WTC11 (cell line): Measurements from ENCODE around the gene MLXIP. TPM values are rescaled to one million over a fixed set of nuclear protein-coding genes. Genes with fewer than 3 reads are reported as not detected.

Source experiments
- ATAC-seq: fragments of 200-7000 bp; cut with Tn5 transposase; 2 replicates; pipeline ENCODE4 v1.10.0; 2021; ENCODE audit warnings: mild to moderate bottlenecking, moderate library complexity
- CTCF ChIA-PET: fragments of 300-600 bp; sonication (Branson Sonifier 250); formaldehyde crosslinking; loops from one replicate; lab custom pipeline; 2021; ENCODE audit warnings: antibody characterized with exemption; lab: Charles Lee
- POLR2A ChIA-PET: fragments of 350-600 bp; sonication (Branson Sonifier 250); formaldehyde crosslinking; loops from one replicate; lab custom pipeline; 2021; ENCODE audit warnings: antibody characterized with exemption; lab: Charles Lee
- DNase-seq: peaks from one replicate; pipeline ENCODE4 v3.0.0; 2021; ENCODE audit warnings: low spot score
- H3K27ac Mint-ChIP-seq: 2 replicates; pipeline ENCODE4 v1.8.0; 2021; ENCODE audit warnings: mixed read lengths
- H3K27me3 Mint-ChIP-seq: 2 replicates; pipeline ENCODE4 v1.8.0; 2021; ENCODE audit warnings: low read depth, mild to moderate bottlenecking, moderate library complexity, mixed read lengths
- H3K36me3 Mint-ChIP-seq: 2 replicates; pipeline ENCODE4 v1.8.0; 2021; ENCODE audit warnings: mixed read lengths
- H3K4me1 Mint-ChIP-seq: 2 replicates; pipeline ENCODE4 v1.8.0; 2022; ENCODE audit warnings: mixed read lengths
- H3K4me3 Mint-ChIP-seq: 2 replicates; pipeline ENCODE4 v1.8.0; 2021; ENCODE audit warnings: mild to moderate bottlenecking, moderate library complexity, mixed read lengths
- H3K9me3 Mint-ChIP-seq: 2 replicates; pipeline ENCODE4 v1.8.0; 2021; ENCODE audit warnings: mixed read lengths
- EMX1 ChIP-seq: fragments of 250-450 bp; sonication (Bioruptor Pico); IDR thresholded peaks from 2 replicates; pipeline ENCODE4 v1.8.0; 2021; ENCODE audit warnings: mild to moderate bottlenecking
- FOXP1 ChIP-seq: sonication (generic); formaldehyde crosslinking; IDR thresholded peaks from 2 replicates; pipeline ENCODE4 v1.8.0; 2022; ENCODE audit warnings: missing genetic modification reagents, mild to moderate bottlenecking, moderate library complexity, borderline replicate concordance
- GTF2I ChIP-seq: fragments of 250-450 bp; sonication (Bioruptor Pico); conservative IDR thresholded peaks from 2 replicates; pipeline ENCODE4 v1.4.0; 2021; ENCODE audit warnings: mild to moderate bottlenecking
- HMGXB4 ChIP-seq: sonication (generic); formaldehyde crosslinking; IDR thresholded peaks from 2 replicates; pipeline ENCODE4 v1.8.1; 2023; ENCODE audit warnings: mild to moderate bottlenecking, moderate library complexity, missing genetic modification reagents
- IRF2 ChIP-seq: sonication (generic); formaldehyde crosslinking; IDR thresholded peaks from 2 replicates; pipeline ENCODE4 v1.8.0; 2022; ENCODE audit warnings: low read depth, missing genetic modification reagents, borderline replicate concordance
- MAX ChIP-seq: sonication (generic); formaldehyde crosslinking; IDR thresholded peaks from 2 replicates; pipeline ENCODE4 v1.8.0; 2022; ENCODE audit warnings: mild to moderate bottlenecking, missing genetic modification reagents
- NFATC4 ChIP-seq: fragments of 250-450 bp; sonication (Bioruptor Pico); IDR thresholded peaks from 2 replicates; pipeline ENCODE4 v1.9.0; 2021; ENCODE audit warnings: mild to moderate bottlenecking
- NFYB ChIP-seq: sonication (generic); formaldehyde crosslinking; conservative IDR thresholded peaks from 2 replicates; pipeline ENCODE4 v1.8.0; 2022; ENCODE audit warnings: low read depth, missing genetic modification reagents
- NR2C2 ChIP-seq: sonication (generic); formaldehyde crosslinking; IDR thresholded peaks from 2 replicates; pipeline ENCODE4 v1.8.0; 2022; ENCODE audit warnings: mild to moderate bottlenecking, missing genetic modification reagents
- OVOL2 ChIP-seq: fragments of 250-450 bp; sonication (Bioruptor Pico); IDR thresholded peaks from 2 replicates; pipeline ENCODE4 v1.9.0; 2021; ENCODE audit warnings: mild to moderate bottlenecking, borderline replicate concordance
- PREB ChIP-seq: sonication (generic); formaldehyde crosslinking; IDR thresholded peaks from 2 replicates; pipeline ENCODE4 v1.8.1; 2022; ENCODE audit warnings: mild to moderate bottlenecking, missing genetic modification reagents, moderate library complexity, borderline replicate concordance
- RELA ChIP-seq: sonication (generic); formaldehyde crosslinking; IDR thresholded peaks from 2 replicates; pipeline ENCODE4 v1.8.1; 2022; ENCODE audit warnings: missing genetic modification reagents, mild to moderate bottlenecking, borderline replicate concordance
- RORB ChIP-seq: fragments of 250-450 bp; sonication (Bioruptor Pico); IDR thresholded peaks from 2 replicates; pipeline ENCODE4 v1.9.0; 2021; ENCODE audit warnings: mild to moderate bottlenecking
- USF2 ChIP-seq: sonication (generic); formaldehyde crosslinking; IDR thresholded peaks from 2 replicates; pipeline ENCODE4 v1.8.1; 2023; ENCODE audit warnings: mild to moderate bottlenecking, missing genetic modification reagents, moderate library complexity
- ZNF219 ChIP-seq: sonication (generic); formaldehyde crosslinking; IDR thresholded peaks from 2 replicates; pipeline ENCODE4 v1.8.0; 2023; ENCODE audit warnings: missing genetic modification reagents, mild to moderate bottlenecking, borderline replicate concordance
- total RNA-seq: library from RNA; stranded (reverse); gene quantifications from 3 replicates; pipeline ENCODE4 v1.2.3, GENCODE V29; 2021
- TF ChIP-seq, protein P1 (sequence below): sonication (generic); formaldehyde crosslinking; IDR thresholded peaks from 2 replicates; pipeline ENCODE4 v1.8.1; 2023; ENCODE audit warnings: mild to moderate bottlenecking, missing genetic modification reagents, moderate library complexity
- TF ChIP-seq, protein P2 (sequence below): fragments of 250-450 bp; sonication (Bioruptor Pico); IDR thresholded peaks from 2 replicates; pipeline ENCODE4 v1.9.0; 2021; ENCODE audit warnings: mild to moderate bottlenecking
- TF ChIP-seq, protein P3 (sequence below): sonication (generic); formaldehyde crosslinking; IDR thresholded peaks from 2 replicates; pipeline ENCODE4 v1.8.0; 2023; ENCODE audit warnings: missing genetic modification reagents
- TF ChIP-seq, protein P4 (sequence below): sonication (generic); formaldehyde crosslinking; IDR thresholded peaks from 2 replicates; pipeline ENCODE4 v1.8.1; 2022; ENCODE audit warnings: low read depth, mild to moderate bottlenecking, moderate library complexity, missing genetic modification reagents, borderline replicate concordance

Gene MLXIP
- total RNA-seq, 1 experiment from 2014 or later, result 49.4 TPM

- TF ChIP-seq USF2 (no peak), HMGXB4 (no peak), GTF2I (CRISPR knock-in tag) (no peak), OVOL2 (CRISPR knock-in tag) (no peak), NR2C2 (CRISPR knock-in tag) (no peak), MAX (no peak)
Observed at GRCh38 chr12:122090759-122091515, 12.4 kb downstream of the MLXIP start (continued).

DNA sequence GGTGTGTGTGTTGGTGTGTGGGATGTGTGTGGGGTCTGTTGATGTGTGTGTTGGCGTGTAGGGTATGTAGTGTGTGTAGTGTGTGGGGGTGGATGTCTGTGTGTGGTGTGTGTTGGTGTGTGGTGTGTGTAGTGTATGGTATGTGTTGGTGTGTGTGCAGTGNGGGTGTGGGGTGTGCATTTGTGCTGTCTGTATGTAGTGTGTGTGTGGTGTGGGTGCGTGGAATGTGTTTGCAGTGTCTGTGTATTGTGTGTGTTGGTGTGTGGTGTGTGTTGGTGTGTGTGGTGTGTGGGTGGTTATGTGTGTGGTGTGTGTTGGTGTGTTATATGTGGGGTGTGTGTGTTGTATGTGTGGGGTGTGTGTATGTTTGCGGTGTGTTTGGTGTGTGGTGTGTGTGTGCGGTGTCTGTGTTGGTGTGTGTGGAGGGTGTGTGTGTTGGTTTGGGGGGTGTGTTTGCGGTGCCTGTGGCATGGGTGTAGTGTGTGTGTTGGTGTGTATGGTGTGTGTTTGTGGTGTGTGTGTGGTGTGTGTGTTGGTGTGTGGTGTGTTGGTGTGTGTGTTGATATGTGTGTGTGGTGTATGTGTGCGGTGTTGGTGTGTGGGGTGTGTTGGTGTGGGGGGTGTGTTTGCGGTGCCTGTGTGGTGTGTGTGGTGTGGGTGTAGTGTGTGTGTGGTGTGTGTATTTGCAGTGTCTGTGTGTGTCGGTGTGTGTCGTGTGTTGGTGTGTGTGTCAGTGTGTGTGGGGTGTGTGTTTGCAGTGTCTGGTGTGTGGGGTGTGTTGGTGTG, 14.7 kb downstream of the MLXIP start:
- no peaks in the 10 kb centered on the region for H3K9me3 Mint-ChIP-seq
- POLR2A ChIA-PET, result no interaction called here
- H3K27ac Mint-ChIP-seq, result no peak overlapping the region
- TF ChIP-seq, protein P1, sequence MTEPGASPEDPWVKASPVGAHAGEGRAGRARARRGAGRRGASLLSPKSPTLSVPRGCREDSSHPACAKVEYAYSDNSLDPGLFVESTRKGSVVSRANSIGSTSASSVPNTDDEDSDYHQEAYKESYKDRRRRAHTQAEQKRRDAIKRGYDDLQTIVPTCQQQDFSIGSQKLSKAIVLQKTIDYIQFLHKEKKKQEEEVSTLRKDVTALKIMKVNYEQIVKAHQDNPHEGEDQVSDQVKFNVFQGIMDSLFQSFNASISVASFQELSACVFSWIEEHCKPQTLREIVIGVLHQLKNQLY (CRISPR knock-in tag), result no peak
- TF ChIP-seq IRF2 (CRISPR knock-in tag) (no peak), RORB (no peak), ZNF219 (CRISPR knock-in tag) (no peak), OVOL2 (CRISPR knock-in tag) (no peak), MAX (no peak), PREB (no peak), FOXP1 (CRISPR knock-in tag) (no peak), USF2 (no peak), EMX1 (no peak), RELA (CRISPR knock-in tag) (no peak), NFATC4 (CRISPR knock-in tag) (no peak), NFYB (CRISPR knock-in tag) (no peak)
- TF ChIP-seq, protein P2, sequence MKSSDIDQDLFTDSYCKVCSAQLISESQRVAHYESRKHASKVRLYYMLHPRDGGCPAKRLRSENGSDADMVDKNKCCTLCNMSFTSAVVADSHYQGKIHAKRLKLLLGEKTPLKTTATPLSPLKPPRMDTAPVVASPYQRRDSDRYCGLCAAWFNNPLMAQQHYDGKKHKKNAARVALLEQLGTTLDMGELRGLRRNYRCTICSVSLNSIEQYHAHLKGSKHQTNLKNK, result no peak
- TF ChIP-seq, protein P3, sequence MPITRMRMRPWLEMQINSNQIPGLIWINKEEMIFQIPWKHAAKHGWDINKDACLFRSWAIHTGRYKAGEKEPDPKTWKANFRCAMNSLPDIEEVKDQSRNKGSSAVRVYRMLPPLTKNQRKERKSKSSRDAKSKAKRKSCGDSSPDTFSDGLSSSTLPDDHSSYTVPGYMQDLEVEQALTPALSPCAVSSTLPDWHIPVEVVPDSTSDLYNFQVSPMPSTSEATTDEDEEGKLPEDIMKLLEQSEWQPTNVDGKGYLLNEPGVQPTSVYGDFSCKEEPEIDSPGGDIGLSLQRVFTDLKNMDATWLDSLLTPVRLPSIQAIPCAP (CRISPR knock-in tag), result no peak
- TF ChIP-seq, protein P4, sequence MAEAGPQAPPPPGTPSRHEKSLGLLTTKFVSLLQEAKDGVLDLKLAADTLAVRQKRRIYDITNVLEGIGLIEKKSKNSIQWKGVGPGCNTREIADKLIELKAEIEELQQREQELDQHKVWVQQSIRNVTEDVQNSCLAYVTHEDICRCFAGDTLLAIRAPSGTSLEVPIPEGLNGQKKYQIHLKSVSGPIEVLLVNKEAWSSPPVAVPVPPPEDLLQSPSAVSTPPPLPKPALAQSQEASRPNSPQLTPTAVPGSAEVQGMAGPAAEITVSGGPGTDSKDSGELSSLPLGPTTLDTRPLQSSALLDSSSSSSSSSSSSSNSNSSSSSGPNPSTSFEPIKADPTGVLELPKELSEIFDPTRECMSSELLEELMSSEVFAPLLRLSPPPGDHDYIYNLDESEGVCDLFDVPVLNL (CRISPR knock-in tag), result no peak
- peaks cover 26% of the 10 kb centered on the region for H3K4me1 Mint-ChIP-seq
- no peaks in the 10 kb centered on the region for H3K36me3 Mint-ChIP-seq
- DNase-seq (no peak), ATAC-seq (no peak)
- no peaks in the 10 kb centered on the region for H3K27me3 Mint-ChIP-seq
- CTCF ChIA-PET, result no interaction called here
- H3K4me3 Mint-ChIP-seq, result no peak overlapping the region
